ENCODE data around the gene CD320.
"Not testable (repeated sequence)": the region's sequence is repeated elsewhere in the genome, so short reads cannot be mapped to it uniquely, and the experiment has no call there.

The CD320 gene

GRCh38 chr19:8307965-8308866 is at the start of gene CD320:
CD320 (minus strand) TSS chr19:8308358; CDS start chr19:8308290, 68 bp downstream.
- Histone ChIP-seq H3K9me3 (ENCODE audit: control insufficient read depth, insufficient read depth, low read length) (no peaks in the 10 kb centered on the region), H3K9ac (ENCODE audit: low read depth, low read length) (peak within 1 kb of the TSS; percentile 79), H3K4me1 (ENCODE audit: control insufficient read depth, insufficient read depth, low read length) (no peaks in the 10 kb centered on the region), H3K27me3 (ENCODE audit: control insufficient read depth, insufficient read depth, low read length) (no peaks in the 10 kb centered on the region), H3K4me3 (ENCODE audit: low read depth, low read length) (peak within 1 kb of the TSS; percentile 97), H3K36me3 (ENCODE audit: control insufficient read depth, insufficient read depth, low read length) (peaks cover 29% of the 10 kb centered on the region)

DNA sequence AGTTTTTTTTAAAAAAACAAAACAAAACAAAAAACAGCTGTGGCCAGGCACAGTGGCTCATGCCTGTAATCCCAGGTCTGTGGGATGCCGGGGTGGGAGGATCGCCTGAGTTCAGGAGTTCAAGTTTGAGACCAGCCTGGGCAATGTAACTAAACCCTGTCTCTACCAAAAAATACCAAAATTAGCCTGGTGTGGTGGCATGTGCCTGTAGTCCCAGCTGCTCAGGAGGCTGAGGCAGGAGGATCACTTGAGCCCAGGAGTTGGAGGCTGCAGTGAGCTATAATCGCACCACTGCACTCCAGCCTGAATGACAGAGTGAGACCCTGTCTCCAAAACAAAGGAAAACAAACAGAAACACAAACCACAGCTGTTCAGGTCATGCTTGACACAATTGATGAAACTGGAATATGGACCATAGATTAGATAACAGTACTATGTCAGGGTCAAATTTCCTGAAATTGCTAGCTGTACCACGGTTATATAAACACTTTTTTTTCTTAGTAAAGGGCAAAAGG is 48.9 kb upstream of the CD320 start:
- Histone ChIP-seq H3K27me3 (ENCODE audit: control insufficient read depth, insufficient read depth, low read length) (peaks cover under 1% of the 10 kb centered on the region), H3K4me3 (ENCODE audit: low read depth, low read length) (no peak overlapping the region), H3K4me1 (ENCODE audit: control insufficient read depth, insufficient read depth, low read length) (peaks cover 3% of the 10 kb centered on the region), H3K9me3 (ENCODE audit: control insufficient read depth, insufficient read depth, low read length) (no peaks in the 10 kb centered on the region), H3K9ac (ENCODE audit: low read depth, low read length) (no peak overlapping the region), H3K36me3 (ENCODE audit: control insufficient read depth, insufficient read depth, low read length) (no peaks in the 10 kb centered on the region)

GRCh38 chr19:8355631-8356402 is 47.7 kb upstream of the CD320 start:
- H3K36me3 ChIP-seq (ENCODE audit: control insufficient read depth, insufficient read depth, low read length): no peaks in the 10 kb centered on the region
- H3K9me3 ChIP-seq (ENCODE audit: control insufficient read depth, insufficient read depth, low read length): no peaks in the 10 kb centered on the region
- H3K4me1 ChIP-seq (ENCODE audit: control insufficient read depth, insufficient read depth, low read length): peaks cover 3% of the 10 kb centered on the region
- H3K9ac ChIP-seq (ENCODE audit: low read depth, low read length): no peak overlapping the region
- no peaks in the 10 kb centered on the region for H3K27me3 ChIP-seq (ENCODE audit: control insufficient read depth, insufficient read depth, low read length)
- H3K4me3 ChIP-seq (ENCODE audit: low read depth, low read length): no peak overlapping the region

DNA sequence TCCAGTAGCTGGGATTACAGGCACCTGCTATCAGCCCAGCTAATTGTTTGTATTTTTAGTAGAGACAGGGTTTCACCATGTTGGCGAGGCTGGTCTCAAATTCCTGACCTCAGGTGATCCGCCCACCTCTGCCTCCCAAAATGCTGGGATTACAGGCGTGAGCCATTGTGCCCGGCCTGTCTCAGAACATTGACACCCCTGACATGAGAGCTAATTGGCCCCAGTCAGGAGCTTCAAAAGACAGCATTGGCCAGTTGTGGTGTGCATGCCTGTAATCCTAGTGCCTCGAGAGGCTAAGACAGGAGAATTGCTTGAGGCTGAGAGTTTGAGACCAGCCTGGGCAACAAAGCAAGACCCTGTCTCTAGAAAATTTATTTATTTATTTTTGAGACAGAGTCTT is 44.7 kb upstream of the CD320 start:
- not testable (repeated sequence) for H3K9ac ChIP-seq (ENCODE audit: low read depth, low read length); H3K4me3 ChIP-seq (ENCODE audit: low read depth, low read length); H3K27me3 ChIP-seq (ENCODE audit: control insufficient read depth, insufficient read depth, low read length); H3K36me3 ChIP-seq (ENCODE audit: control insufficient read depth, insufficient read depth, low read length); H3K4me1 ChIP-seq (ENCODE audit: control insufficient read depth, insufficient read depth, low read length); H3K9me3 ChIP-seq (ENCODE audit: control insufficient read depth, insufficient read depth, low read length)

GRCh38 chr19:8352134-8352827 is 44.1 kb upstream of the CD320 start:
- no peaks in the 10 kb centered on the region for H3K27me3 ChIP-seq (ENCODE audit: control insufficient read depth, insufficient read depth, low read length)
- H3K9ac ChIP-seq (ENCODE audit: low read depth, low read length): no peak overlapping the region
- no peaks in the 10 kb centered on the region for H3K36me3 ChIP-seq (ENCODE audit: control insufficient read depth, insufficient read depth, low read length)
- no peak overlapping the region for H3K4me3 ChIP-seq (ENCODE audit: low read depth, low read length)
- peaks cover 3% of the 10 kb centered on the region for H3K4me1 ChIP-seq (ENCODE audit: control insufficient read depth, insufficient read depth, low read length)
- no peaks in the 10 kb centered on the region for H3K9me3 ChIP-seq (ENCODE audit: control insufficient read depth, insufficient read depth, low read length)

- H3K36me3 ChIP-seq (ENCODE audit: control insufficient read depth, insufficient read depth, low read length); H3K4me3 ChIP-seq (ENCODE audit: low read depth, low read length); H3K27me3 ChIP-seq (ENCODE audit: control insufficient read depth, insufficient read depth, low read length); H3K9me3 ChIP-seq (ENCODE audit: control insufficient read depth, insufficient read depth, low read length); H3K4me1 ChIP-seq (ENCODE audit: control insufficient read depth, insufficient read depth, low read length); H3K9ac ChIP-seq (ENCODE audit: low read depth, low read length): not testable (repeated sequence)
Observed at GRCh38 chr19:8349629-8350372, 41.6 kb upstream of the CD320 start.

DNA sequence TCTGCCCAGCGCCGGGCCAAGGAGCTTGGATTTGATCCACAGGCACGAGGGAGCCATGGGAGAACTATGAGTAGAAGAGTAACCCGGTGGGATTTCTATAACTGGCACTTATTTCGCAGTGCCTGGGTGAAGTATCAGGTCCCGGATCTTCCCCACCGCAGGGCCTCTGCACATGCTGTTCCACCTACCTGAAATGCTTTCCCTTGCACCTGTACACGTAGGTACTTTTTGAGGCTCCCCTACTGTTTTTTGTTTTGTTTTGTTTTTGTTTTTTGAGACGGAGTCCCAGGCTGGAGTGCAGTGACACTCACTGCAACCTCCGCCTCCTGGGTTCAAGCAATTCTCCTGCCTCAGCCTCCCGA is 35.3 kb upstream of the CD320 start:
- no peaks in the 10 kb centered on the region for H3K4me1 ChIP-seq (ENCODE audit: control insufficient read depth, insufficient read depth, low read length)
- peaks cover 14% of the 10 kb centered on the region for H3K27me3 ChIP-seq (ENCODE audit: control insufficient read depth, insufficient read depth, low read length)
- H3K9ac ChIP-seq (ENCODE audit: low read depth, low read length): no peak overlapping the region
- H3K9me3 ChIP-seq (ENCODE audit: control insufficient read depth, insufficient read depth, low read length): no peaks in the 10 kb centered on the region
- no peak overlapping the region for H3K4me3 ChIP-seq (ENCODE audit: low read depth, low read length)
- H3K36me3 ChIP-seq (ENCODE audit: control insufficient read depth, insufficient read depth, low read length): no peaks in the 10 kb centered on the region

GRCh38 chr19:8342684-8343482 is 34.7 kb upstream of the CD320 start, which contains the start of gene KANK3:
KANK3 (minus strand) TSS chr19:8343262; CDS start chr19:8337828, 5,434 bp downstream.
- Histone ChIP-seq H3K4me3 (ENCODE audit: low read depth, low read length) (peak within 1 kb of the TSS; percentile 70), H3K4me1 (ENCODE audit: control insufficient read depth, insufficient read depth, low read length) (no peaks in the 10 kb centered on the region), H3K9me3 (ENCODE audit: control insufficient read depth, insufficient read depth, low read length) (no peaks in the 10 kb centered on the region), H3K36me3 (ENCODE audit: control insufficient read depth, insufficient read depth, low read length) (no peaks in the 10 kb centered on the region), H3K9ac (ENCODE audit: low read depth, low read length) (no peak within 1 kb of the TSS), H3K27me3 (ENCODE audit: control insufficient read depth, insufficient read depth, low read length) (peaks cover 14% of the 10 kb centered on the region)

DNA sequence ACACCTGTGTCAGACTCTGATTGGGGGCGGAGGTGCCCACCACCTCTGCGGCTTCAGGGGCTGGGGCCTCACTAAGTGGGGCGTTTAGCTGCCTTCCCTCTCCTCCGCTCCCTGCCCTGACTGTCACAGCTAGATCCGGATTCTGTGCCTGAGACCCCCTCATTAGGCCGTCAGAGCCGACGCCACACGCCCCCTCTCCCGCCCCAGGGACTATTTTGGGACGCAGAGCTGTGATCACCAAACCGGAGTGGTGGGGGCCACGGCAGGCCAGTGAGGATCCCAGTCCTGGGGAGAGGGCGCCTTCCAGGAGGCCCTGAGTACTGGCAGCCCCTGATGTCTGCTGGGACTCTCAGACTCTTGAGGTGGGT is 34.1 kb upstream of the CD320 start:
- Histone ChIP-seq H3K4me1 (ENCODE audit: control insufficient read depth, insufficient read depth, low read length) (no peaks in the 10 kb centered on the region), H3K4me3 (ENCODE audit: low read depth, low read length) (peak overlapping the region; percentile 70), H3K9me3 (ENCODE audit: control insufficient read depth, insufficient read depth, low read length) (no peaks in the 10 kb centered on the region), H3K9ac (ENCODE audit: low read depth, low read length) (no peak overlapping the region), H3K36me3 (ENCODE audit: control insufficient read depth, insufficient read depth, low read length) (no peaks in the 10 kb centered on the region), H3K27me3 (ENCODE audit: control insufficient read depth, insufficient read depth, low read length) (peaks cover 14% of the 10 kb centered on the region)

DNA sequence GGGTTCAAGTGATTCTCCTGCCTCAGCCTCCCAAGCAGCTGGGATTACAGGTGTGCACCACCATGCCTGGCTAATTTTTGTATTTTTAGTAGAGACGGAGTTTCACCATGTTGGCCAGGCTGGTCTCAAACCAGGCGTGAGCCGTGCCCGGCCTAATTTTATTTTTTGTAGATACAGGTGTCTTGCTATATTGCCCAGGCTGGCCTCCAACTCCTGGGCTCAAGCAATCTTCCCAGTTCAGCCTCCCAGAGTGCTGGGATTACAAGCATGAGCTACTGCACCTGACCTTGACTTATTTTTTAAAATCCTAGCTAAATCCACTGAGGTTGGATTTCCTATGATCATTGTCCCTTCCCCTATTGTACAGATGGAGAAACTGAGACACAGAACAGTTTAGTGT is 33.3 kb upstream of the CD320 start:
- H3K27me3 ChIP-seq (ENCODE audit: control insufficient read depth, insufficient read depth, low read length): peaks cover 18% of the 10 kb centered on the region
- H3K9me3 ChIP-seq (ENCODE audit: control insufficient read depth, insufficient read depth, low read length); H3K36me3 ChIP-seq (ENCODE audit: control insufficient read depth, insufficient read depth, low read length); H3K4me3 ChIP-seq (ENCODE audit: low read depth, low read length); H3K4me1 ChIP-seq (ENCODE audit: control insufficient read depth, insufficient read depth, low read length); H3K9ac ChIP-seq (ENCODE audit: low read depth, low read length): not testable (repeated sequence)
